ENCODE results near the gene MAPK10. TPM values are rescaled to one million over a fixed set of nuclear protein-coding genes. Genes with fewer than 3 reads are reported as not detected.

MAPK10 gene
- polyA plus RNA-seq, 2 of the 4 experiments (the other 2 are of a cell fraction) = 1.4 to 3.4 TPM

DNA sequence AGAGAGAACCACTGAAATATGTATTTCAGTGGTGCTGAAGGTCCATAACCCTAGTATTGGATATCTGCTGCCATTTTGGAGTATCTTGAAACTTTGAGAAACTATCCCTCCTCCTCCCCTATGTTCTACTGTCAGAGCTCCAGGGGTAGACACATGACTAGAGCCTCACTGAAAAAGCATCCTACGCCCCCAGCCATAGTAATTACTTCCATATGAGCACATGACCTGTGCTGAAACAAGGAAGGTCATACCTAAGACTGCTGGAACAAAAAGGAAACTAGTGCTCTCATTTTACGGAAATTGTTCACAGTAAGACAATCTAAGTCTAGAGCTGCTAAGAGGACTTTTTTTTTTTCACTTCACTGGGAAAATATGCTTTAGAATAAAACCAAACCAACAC is 42.0 kb upstream of the MAPK10 start:
- no peak for FAIRE-seq
- Histone ChIP-seq H3K4me2 (no peak overlapping the region), H3K9me3 (no peaks in the 10 kb centered on the region), H3K27ac (no peak overlapping the region), H3K4me1 (no peaks in the 10 kb centered on the region), H3K4me3 (no peak overlapping the region)
- no peak for ATAC-seq
- ChIA-PET CTCF (no interaction called here), POLR2A (no interaction called here)
- WGBS (ENCODE audit: missing lambda C conversion rate) = 64% methylated on average over 2 of the region's 2 CpGs
- DNase-seq (ENCODE audit: low read depth in 1 of 2, low spot score in 1 of 2) = no peak
- TF ChIP-seq, protein P1, sequence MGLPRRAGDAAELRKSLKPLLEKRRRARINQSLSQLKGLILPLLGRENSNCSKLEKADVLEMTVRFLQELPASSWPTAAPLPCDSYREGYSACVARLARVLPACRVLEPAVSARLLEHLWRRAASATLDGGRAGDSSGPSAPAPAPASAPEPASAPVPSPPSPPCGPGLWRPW (IDR thresholded peaks at IDR 0.05) = no peak
- TF ChIP-seq HOXB13 (CRISPR knock-in tag; IDR thresholded peaks at IDR 0.05; ENCODE audit: low read depth) (no peak), MAFK (IDR thresholded peaks at IDR 0.05; ENCODE audit: partially characterized antibody) (no peak), KDM1A (IDR thresholded peaks at IDR 0.05; ENCODE audit: low read depth) (no peak)
- TF ChIP-seq, protein P2, sequence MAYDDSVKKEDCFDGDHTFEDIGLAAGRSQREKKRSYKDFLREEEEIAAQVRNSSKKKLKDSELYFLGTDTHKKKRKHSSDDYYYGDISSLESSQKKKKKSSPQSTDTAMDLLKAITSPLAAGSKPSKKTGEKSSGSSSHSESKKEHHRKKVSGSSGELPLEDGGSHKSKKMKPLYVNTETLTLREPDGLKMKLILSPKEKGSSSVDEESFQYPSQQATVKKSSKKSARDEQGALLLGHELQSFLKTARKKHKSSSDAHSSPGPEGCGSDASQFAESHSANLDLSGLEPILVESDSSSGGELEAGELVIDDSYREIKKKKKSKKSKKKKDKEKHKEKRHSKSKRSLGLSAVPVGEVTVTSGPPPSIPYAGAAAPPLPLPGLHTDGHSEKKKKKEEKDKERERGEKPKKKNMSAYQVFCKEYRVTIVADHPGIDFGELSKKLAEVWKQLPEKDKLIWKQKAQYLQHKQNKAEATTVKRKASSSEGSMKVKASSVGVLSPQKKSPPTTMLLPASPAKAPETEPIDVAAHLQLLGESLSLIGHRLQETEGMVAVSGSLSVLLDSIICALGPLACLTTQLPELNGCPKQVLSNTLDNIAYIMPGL (CRISPR knock-in tag; IDR thresholded peaks at IDR 0.05; ENCODE audit: borderline replicate concordance) = no peak

DNA sequence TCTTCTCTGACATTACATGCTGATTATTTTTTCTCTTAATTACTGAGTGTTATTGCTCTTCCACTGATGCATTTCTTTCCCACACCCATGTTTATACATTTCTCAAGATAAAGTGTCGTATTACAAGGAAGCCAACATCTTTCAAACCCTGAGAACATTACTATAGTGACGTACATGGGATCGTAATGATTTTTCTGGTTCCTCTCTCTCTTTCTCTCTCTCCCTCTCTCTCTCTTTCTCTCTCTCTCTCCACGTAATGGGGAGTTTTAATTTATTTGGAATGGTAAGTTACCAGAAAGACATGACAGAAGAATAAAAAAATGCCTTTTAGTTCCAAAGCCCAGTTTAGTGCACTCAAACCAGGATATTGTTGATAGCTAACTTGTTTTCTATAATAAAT is 40.4 kb upstream of the MAPK10 start:
- FAIRE-seq (no peak), ATAC-seq (no peak), DNase-seq (ENCODE audit: low read depth in 1 of 2, low spot score in 1 of 2) (no peak)
- H3K9me3 ChIP-seq = no peaks in the 10 kb centered on the region
- H3K4me2 ChIP-seq = no peak overlapping the region
- H3K4me3 ChIP-seq = no peak overlapping the region
- CTCF ChIA-PET = no interaction called here
- no peak overlapping the region for H3K27ac ChIP-seq
- 67% methylated on average over 4 of the region's 4 CpGs for WGBS (ENCODE audit: missing lambda C conversion rate)
- TF ChIP-seq MAFK (IDR thresholded peaks at IDR 0.05; ENCODE audit: partially characterized antibody) = no peak
- POLR2A ChIA-PET = no interaction called here
- H3K4me1 ChIP-seq = no peaks in the 10 kb centered on the region

DNA sequence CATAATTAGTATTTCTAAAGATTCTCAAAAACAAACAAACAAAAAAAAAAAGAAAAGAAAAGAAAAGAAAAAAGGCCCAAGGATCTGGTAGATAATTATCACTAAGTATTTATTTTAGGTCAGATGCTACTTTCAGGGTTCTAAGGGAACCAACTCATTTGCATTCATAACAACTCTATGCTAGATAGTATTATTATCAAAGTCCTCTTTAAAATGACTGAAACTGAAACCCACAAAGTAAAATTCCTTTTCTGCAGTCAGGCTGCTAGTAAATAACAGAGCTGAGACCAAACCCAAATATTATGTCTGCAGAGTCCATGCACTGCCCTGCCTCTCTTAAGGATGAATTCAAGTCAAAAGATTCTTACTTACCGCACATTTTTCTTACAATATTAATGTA is 38.3 kb upstream of the MAPK10 start:
- CTCF ChIA-PET = no interaction called here
- POLR2A ChIA-PET = no interaction called here
- no peak for DNase-seq (ENCODE audit: low read depth in 1 of 2, low spot score in 1 of 2)
- no peak for ATAC-seq
- no peaks in the 10 kb centered on the region for H3K9me3 ChIP-seq
- H3K4me2 ChIP-seq = no peak overlapping the region
- no peak for FAIRE-seq
- WGBS (ENCODE audit: missing lambda C conversion rate) = 100% methylated on average over 1 of the region's 1 CpG
- no peak for TF ChIP-seq JUN (IDR thresholded peaks at IDR 0.05)
- no peak for TF ChIP-seq FOXS1 (CRISPR knock-in tag; IDR thresholded peaks at IDR 0.05)
- no peak for TF ChIP-seq PHF8 (IDR thresholded peaks at IDR 0.05; ENCODE audit: borderline replicate concordance, low read depth)
- TF ChIP-seq, protein P3, sequence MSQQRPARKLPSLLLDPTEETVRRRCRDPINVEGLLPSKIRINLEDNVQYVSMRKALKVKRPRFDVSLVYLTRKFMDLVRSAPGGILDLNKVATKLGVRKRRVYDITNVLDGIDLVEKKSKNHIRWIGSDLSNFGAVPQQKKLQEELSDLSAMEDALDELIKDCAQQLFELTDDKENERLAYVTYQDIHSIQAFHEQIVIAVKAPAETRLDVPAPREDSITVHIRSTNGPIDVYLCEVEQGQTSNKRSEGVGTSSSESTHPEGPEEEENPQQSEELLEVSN (IDR thresholded peaks at IDR 0.05; ENCODE audit: borderline replicate concordance, low read depth) = no peak
- TF ChIP-seq HDAC2 (IDR thresholded peaks at IDR 0.05) = no peak
- no peak for TF ChIP-seq SMC3 (IDR thresholded peaks at IDR 0.05)
- TF ChIP-seq, protein P4, sequence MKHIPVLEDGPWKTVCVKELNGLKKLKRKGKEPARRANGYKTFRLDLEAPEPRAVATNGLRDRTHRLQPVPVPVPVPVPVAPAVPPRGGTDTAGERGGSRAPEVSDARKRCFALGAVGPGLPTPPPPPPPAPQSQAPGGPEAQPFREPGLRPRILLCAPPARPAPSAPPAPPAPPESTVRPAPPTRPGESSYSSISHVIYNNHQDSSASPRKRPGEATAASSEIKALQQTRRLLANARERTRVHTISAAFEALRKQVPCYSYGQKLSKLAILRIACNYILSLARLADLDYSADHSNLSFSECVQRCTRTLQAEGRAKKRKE (CRISPR knock-in tag; IDR thresholded peaks at IDR 0.05; ENCODE audit: low read depth) = no peak
- TF ChIP-seq EP300 (IDR thresholded peaks at IDR 0.05) = no peak
- no peak for TF ChIP-seq RFX5 (IDR thresholded peaks at IDR 0.05)
- TF ChIP-seq HOXB5 (CRISPR knock-in tag; IDR thresholded peaks at IDR 0.05) = no peak
- TF ChIP-seq NFE2L2 (conservative IDR thresholded peaks at IDR 0.05; ENCODE audit: low read length) = no peak
- TF ChIP-seq HEYL (CRISPR knock-in tag; IDR thresholded peaks at IDR 0.05) = no peak
- TF ChIP-seq EHF (CRISPR knock-in tag; IDR thresholded peaks at IDR 0.05) = no peak
- no peak for TF ChIP-seq RAD21 (conservative IDR thresholded peaks at IDR 0.05 in 1 of 2, IDR thresholded peaks at IDR 0.05 in 1 of 2)
- no peak for TF ChIP-seq RCOR1 (IDR thresholded peaks at IDR 0.05; ENCODE audit: low read depth, low read length)
- no peak for TF ChIP-seq EHMT2 (IDR thresholded peaks at IDR 0.05; ENCODE audit: low read depth)
- TF ChIP-seq ESRRA (IDR thresholded peaks at IDR 0.05; ENCODE audit: borderline replicate concordance, low read length) = no peak
- TF ChIP-seq MAFK (IDR thresholded peaks at IDR 0.05; ENCODE audit: partially characterized antibody) = no peak
- no peaks in the 10 kb centered on the region; the same call in 2 of the 3 replicates for H3K4me1 ChIP-seq
- H3K27ac ChIP-seq = no peak overlapping the region
- no peak overlapping the region for H3K4me3 ChIP-seq
